ENCODE results near the gene SP110.

DNA sequence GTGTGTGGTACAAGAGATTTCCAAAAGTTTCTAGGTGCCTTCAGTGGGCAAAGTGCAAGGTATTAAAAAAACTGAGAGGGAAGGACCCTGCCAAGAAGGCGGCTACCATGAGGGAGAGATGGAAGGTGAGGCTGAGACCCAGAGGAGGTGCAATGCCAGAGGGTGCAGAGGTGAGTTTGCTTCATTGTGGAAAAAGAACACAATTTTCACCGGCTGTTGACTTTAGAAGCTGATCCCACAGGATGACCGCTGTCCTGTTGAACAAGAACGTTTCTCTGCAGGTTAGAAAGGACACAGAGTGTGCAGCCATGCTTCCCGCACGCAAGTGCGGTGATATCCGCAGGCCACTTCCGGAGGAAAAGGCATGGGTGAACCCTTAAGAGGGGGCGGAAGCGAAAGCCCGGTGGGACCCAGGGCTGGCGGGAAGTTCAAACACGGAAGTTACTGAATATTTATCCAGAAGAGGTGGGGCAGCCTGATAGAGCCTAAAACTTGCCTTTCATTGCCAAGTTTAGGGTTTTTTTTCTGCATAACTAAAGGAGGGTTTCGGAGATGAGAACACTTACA lies 16.6 kb downstream of the SP110 start:
- TF ChIP-seq CTCF (IDR thresholded peaks at IDR 0.05; ENCODE audit: low read depth, low read length) (no peak), EZH2phosphoT487 (IDR thresholded peaks at IDR 0.05; ENCODE audit: low read depth) (no peak)
